HG02973 (cell line): Measurements from ENCODE around the gene PPP1R27.

Experiments
- ATAC-seq: cut with Tn5 transposase; IDR thresholded peaks from one replicate; pipeline ENCODE4 v1.9.1; 2021; ENCODE audit warnings: moderate library complexity; ENCODE audit not compliant: unreplicated experiment

PPP1R27 gene

GRCh38 chr17:81822996-81823819 lies 11.6 kb downstream of the PPP1R27 start:
- no peak for ATAC-seq

GRCh38 chr17:81822312-81822637 lies 12.6 kb downstream of the PPP1R27 start:
- ATAC-seq: no peak

- ATAC-seq: no peak
Measured at GRCh38 chr17:81821603-81822311, 13.1 kb downstream of the PPP1R27 start.

- ATAC-seq: no peak
Measured at GRCh38 chr17:81821147-81821546, 13.7 kb downstream of the PPP1R27 start.

GRCh38 chr17:81819708-81820107 lies 15.1 kb downstream of the PPP1R27 start:
- ATAC-seq: no peak

GRCh38 chr17:81817758-81818147 lies 17.1 kb downstream of the PPP1R27 start:
- ATAC-seq: no peak

- ATAC-seq: no peak
Measured at GRCh38 chr17:81815646-81815986, 19.2 kb downstream of the PPP1R27 start.

GRCh38 chr17:81814748-81815645 lies 19.9 kb downstream of the PPP1R27 start:
- no peak for ATAC-seq

- ATAC-seq: no peak
Measured at GRCh38 chr17:81813861-81814683, 20.8 kb downstream of the PPP1R27 start.

- ATAC-seq: no peak
Measured at GRCh38 chr17:81813371-81813684, 21.5 kb downstream of the PPP1R27 start.

- no peak for ATAC-seq
Measured at GRCh38 chr17:81812571-81813370, 22.1 kb downstream of the PPP1R27 start.

GRCh38 chr17:81811705-81812570 lies 22.9 kb downstream of the PPP1R27 start:
- ATAC-seq: no peak

- ATAC-seq: no peak
Measured at GRCh38 chr17:81810892-81811704, 23.8 kb downstream of the PPP1R27 start.

- no peak for ATAC-seq
Measured at GRCh38 chr17:81810476-81810875, 24.4 kb downstream of the PPP1R27 start.

GRCh38 chr17:81809556-81809998 lies 25.3 kb downstream of the PPP1R27 start:
- ATAC-seq: no peak

GRCh38 chr17:81808778-81809555 lies 25.9 kb downstream of the PPP1R27 start:
- ATAC-seq: no peak

GRCh38 chr17:81807839-81808238 lies 27.0 kb downstream of the PPP1R27 start:
- ATAC-seq: no peak
